H9 (cell line): ENCODE results near the gene EXOG. TPM values are rescaled to one million over a fixed set of nuclear protein-coding genes. Genes with fewer than 3 reads are reported as not detected.

Experiments
- DNase-seq: peaks from one replicate; pipeline ENCODE4 v3.0.0-alpha.2; 2017
- H2AFZ ChIP-seq: one replicate; pipeline ENCODE4 v1.6.1; 2013; ENCODE audit warnings: mild to moderate bottlenecking, low read length, control low read depth, moderate library complexity
- H2AK5ac ChIP-seq: 2 replicates; pipeline ENCODE4 v1.6.1; 2013; ENCODE audit warnings: low read length, control low read depth, mixed read lengths; ENCODE audit not compliant: insufficient read length
- H2BK120ac ChIP-seq: one replicate; pipeline ENCODE4 v1.6.1; 2013; ENCODE audit warnings: low read depth, mild to moderate bottlenecking, low read length, control low read depth, inconsistent platforms; ENCODE audit not compliant: poor library complexity, severe bottlenecking
- H2BK12ac ChIP-seq: 2 replicates; pipeline ENCODE4 v1.6.1; 2013; ENCODE audit warnings: low read length, control low read depth, mixed read lengths, low read depth; ENCODE audit not compliant: insufficient read length
- H2BK15ac ChIP-seq: 2 replicates; pipeline ENCODE4 v1.6.1; 2013; ENCODE audit warnings: low read depth, low read length, control low read depth
- H2BK20ac ChIP-seq: one replicate; pipeline ENCODE4 v1.6.1; 2013; ENCODE audit warnings: low read depth, mild to moderate bottlenecking, low read length, control low read depth, inconsistent platforms; ENCODE audit not compliant: poor library complexity, severe bottlenecking
- H2BK5ac ChIP-seq: 2 replicates; pipeline ENCODE4 v1.6.1; 2013; ENCODE audit warnings: low read length, control low read depth, mixed read lengths; ENCODE audit not compliant: insufficient read length
- H3K14ac ChIP-seq: 2 replicates; pipeline ENCODE4 v1.6.1; 2013; ENCODE audit warnings: low read length, control low read depth; ENCODE audit not compliant: insufficient read depth
- H3K18ac ChIP-seq: 2 replicates; pipeline ENCODE4 v1.6.1; 2013; ENCODE audit warnings: low read depth, mild to moderate bottlenecking, mixed read lengths, low read length, control low read depth; ENCODE audit not compliant: insufficient read length
- H3K23ac ChIP-seq: 2 replicates; pipeline ENCODE4 v1.6.1; 2013; ENCODE audit warnings: low read length, control low read depth, mixed read lengths, low read depth; ENCODE audit not compliant: insufficient read length
- H3K23me2 ChIP-seq: 2 replicates; pipeline ENCODE4 v1.6.1; 2013; ENCODE audit warnings: low read depth, mild to moderate bottlenecking, mixed read lengths, low read length, control low read depth; ENCODE audit not compliant: insufficient read length, poor library complexity, severe bottlenecking
- H3K27ac ChIP-seq: 2 replicates; pipeline ENCODE4 v1.5.1; 2013; ENCODE audit warnings: low read length, control low read depth, mixed read lengths, low read depth; ENCODE audit not compliant: insufficient read length
- H3K27me3 ChIP-seq: 2 replicates; pipeline ENCODE4 v1.6.1; 2013; ENCODE audit warnings: low read length, control low read depth, inconsistent platforms; ENCODE audit not compliant: insufficient read depth
- H3K4ac ChIP-seq: 2 replicates; pipeline ENCODE4 v1.6.1; 2013; ENCODE audit warnings: low read depth, mild to moderate bottlenecking, control low read depth, inconsistent platforms, low read length, moderate library complexity
- H3K4me1 ChIP-seq: 2 replicates; pipeline ENCODE4 v1.6.1; 2013; ENCODE audit warnings: low read length, control low read depth, inconsistent platforms; ENCODE audit not compliant: insufficient read depth
- H3K4me2 ChIP-seq: 2 replicates; pipeline ENCODE4 v1.6.1; 2013; ENCODE audit warnings: low read length, control low read depth, mixed read lengths; ENCODE audit not compliant: insufficient read length, insufficient read depth
- H3K56ac ChIP-seq: 2 replicates; pipeline ENCODE4 v1.6.1; 2013; ENCODE audit warnings: low read depth, mild to moderate bottlenecking, mixed read lengths, low read length, control low read depth; ENCODE audit not compliant: insufficient read length
- H3K79me1 ChIP-seq: 2 replicates; pipeline ENCODE4 v1.6.1; 2013; ENCODE audit warnings: low read depth, mild to moderate bottlenecking, moderate library complexity, low read length, control low read depth, inconsistent platforms; ENCODE audit not compliant: insufficient read depth, poor library complexity, severe bottlenecking
- H3K79me2 ChIP-seq: 2 replicates; pipeline ENCODE4 v1.6.1; 2013; ENCODE audit warnings: low read length, control low read depth, inconsistent platforms; ENCODE audit not compliant: insufficient read depth
- H3K9ac ChIP-seq: 2 replicates; pipeline ENCODE4 v1.6.1; 2013; ENCODE audit warnings: low read length, control low read depth, mixed read lengths; ENCODE audit not compliant: insufficient read length; ENCODE audit errors: extremely low read depth
- H3K9me3 ChIP-seq: one replicate; pipeline ENCODE4 v1.6.1; 2013; ENCODE audit warnings: low read depth, low read length, inconsistent platforms; ENCODE audit not compliant: control insufficient read depth
- H3T11ph ChIP-seq: one replicate; pipeline ENCODE4 v1.6.1; 2013; ENCODE audit warnings: mild to moderate bottlenecking, low read length, control low read depth, inconsistent platforms
- H4K20me1 ChIP-seq: one replicate; pipeline ENCODE4 v1.6.1; 2013; ENCODE audit not compliant: control insufficient read depth, insufficient read length, insufficient read depth
- H4K5ac ChIP-seq: 2 replicates; pipeline ENCODE4 v1.6.1; 2013; ENCODE audit warnings: low read depth, mild to moderate bottlenecking, mixed read lengths, low read length, control low read depth; ENCODE audit not compliant: insufficient read length
- H4K8ac ChIP-seq: replicated peaks from 2 replicates; pipeline ENCODE4 v1.6.1; 2013; ENCODE audit warnings: low read length, control low read depth, mixed read lengths, low read depth; ENCODE audit not compliant: insufficient read length
- H4K91ac ChIP-seq: 2 replicates; pipeline ENCODE4 v1.6.1; 2013; ENCODE audit warnings: low read depth, mild to moderate bottlenecking, moderate library complexity, mixed read lengths, low read length, control low read depth; ENCODE audit not compliant: insufficient read length
- H3K27ac Mint-ChIP-seq, 3 experiments: 2 replicates in 2 of 3; 3 replicates in 1 of 3; pipeline ENCODE4 v1.8.0; 2020 to 2021; ENCODE audit warnings: mixed read lengths in 3 of 3, mild to moderate bottlenecking in 1 of 3, moderate library complexity in 1 of 3
- H3K27me3 Mint-ChIP-seq: 2 replicates; pipeline ENCODE4 v1.8.0; 2021; ENCODE audit warnings: low read depth, mild to moderate bottlenecking, moderate library complexity, mixed read lengths
- H3K36me3 Mint-ChIP-seq, 3 experiments: 2 replicates in 2 of 3; 3 replicates in 1 of 3; pipeline ENCODE4 v1.8.0; 2020 to 2021; ENCODE audit warnings: low read depth in 3 of 3, mixed read lengths in 3 of 3; ENCODE audit not compliant: insufficient read depth in 1 of 3
- H3K4me1 Mint-ChIP-seq, 2 experiments: 2 replicates each; pipeline ENCODE4 v1.8.0; 2020; ENCODE audit warnings: mixed read lengths in 2 of 2
- H3K4me3 Mint-ChIP-seq, 2 experiments: 2 replicates in 1 of 2; 3 replicates in 1 of 2; pipeline ENCODE4 v1.8.0; 2020 to 2021; ENCODE audit warnings: mild to moderate bottlenecking in 2 of 2, mixed read lengths in 2 of 2, moderate library complexity in 1 of 2
- H3K9me3 Mint-ChIP-seq, 2 experiments: 2 replicates in 1 of 2; 3 replicates in 1 of 2; pipeline ENCODE4 v1.8.0; 2020; ENCODE audit warnings: mild to moderate bottlenecking in 2 of 2, mixed read lengths in 2 of 2, moderate library complexity in 1 of 2
- CTCF ChIP-seq: fragments of 200-600 bp; sonication (generic); conservative IDR thresholded peaks from 3 replicates; pipeline ENCODE4 v1.8.0; 2021; ENCODE audit warnings: antibody characterized with exemption, mild to moderate bottlenecking
- WGBS: extraction: QIAGEN DNeasy Blood & Tissue Kit; methylation state at CpG from one replicate; pipeline ENCODE4 v1.1.7; 2013; ENCODE audit warnings: missing lambda C conversion rate, low lambda C conversion rate, mixed read lengths; ENCODE audit not compliant: insufficient read length; ENCODE audit errors: extremely low coverage; 5-methylcytosine and 5-hydroxymethylcytosine counted together
- total RNA-seq: library from RNA; stranded (reverse); gene quantifications from 2 replicates; pipeline ENCODE4 v1.2.1, GENCODE V29; 2021

Gene EXOG
- total RNA-seq, 1 experiment from 2014 or later = 14.1 TPM

GRCh38 chr3:38574411-38575278, 78.5 kb downstream of the EXOG start:
- no peak for TF ChIP-seq CTCF
- no peak overlapping the region for H3K56ac ChIP-seq
- H2BK5ac ChIP-seq = no peak overlapping the region
- Mint-ChIP-seq H3K27ac (no peak overlapping the region; a peak in 1 of 7 replicates), H3K4me3 (no peak overlapping the region), H3K36me3 (peaks cover 0 to 4% (median 0%) of the 10 kb centered on the region in 3 experiments; a peak in 4 of 7 replicates), H3K9me3 (no peaks in the 10 kb centered on the region; a peak in 1 of 5 replicates), H3K27me3 (peaks cover under 1% of the 10 kb centered on the region), H3K4me1 (peaks cover 10 to 19% of the 10 kb centered on the region in 2 experiments)
- H3K79me1 ChIP-seq = no peaks in the 10 kb centered on the region
- H2BK15ac ChIP-seq = no peak overlapping the region
- no peak overlapping the region for H2BK120ac ChIP-seq
- H3K9me3 ChIP-seq = no peaks in the 10 kb centered on the region
- no peak overlapping the region for H3K4ac ChIP-seq
- H4K5ac ChIP-seq = no peak overlapping the region
- no peak overlapping the region for H2BK20ac ChIP-seq
- H4K8ac ChIP-seq = no peak overlapping the region
- H3K4me1 ChIP-seq = no peaks in the 10 kb centered on the region; the same call in 1 of the 2 replicates
- no peak overlapping the region for H3K27ac ChIP-seq
- H3K18ac ChIP-seq = no peak overlapping the region
- H3K4me2 ChIP-seq = no peak overlapping the region
- WGBS = no CpG with 5 or more reads among the region's 6 CpGs
- DNase-seq = peak; percentile 30
- no peaks in the 10 kb centered on the region for H4K20me1 ChIP-seq
- H3K23me2 ChIP-seq = no peaks in the 10 kb centered on the region
- no peak overlapping the region for H3K23ac ChIP-seq
- H3K27me3 ChIP-seq = no peaks in the 10 kb centered on the region
- no peak overlapping the region for H2BK12ac ChIP-seq
- no peak overlapping the region for H3K9ac ChIP-seq
- H3K14ac ChIP-seq = no peak overlapping the region
- H3T11ph ChIP-seq = no peak overlapping the region
- H2AK5ac ChIP-seq = no peak overlapping the region
- no peaks in the 10 kb centered on the region for H3K79me2 ChIP-seq
- no peak overlapping the region for H2AFZ ChIP-seq
- H4K91ac ChIP-seq = no peak overlapping the region
